H1 (cell line): ENCODE measurements around the gene POGLUT2. TPM values are rescaled to one million over a fixed set of nuclear protein-coding genes. Genes with fewer than 3 reads are reported as not detected.

Experiments
- CHD1 ChIP-seq: IDR thresholded peaks from 2 replicates; pipeline ENCODE4 v1.6.1; 2012; ENCODE audit warnings: low read depth, low read length, improper control_type of control experiment
- CHD2 ChIP-seq: IDR thresholded peaks from 2 replicates; pipeline ENCODE4 v1.6.1; 2012; ENCODE audit warnings: low read length, improper control_type of control experiment
- CHD7 ChIP-seq: fragments of 300-600 bp; sonication (generic); IDR thresholded peaks from 2 replicates; pipeline ENCODE4 v1.7.1; 2012; ENCODE audit warnings: low read length, moderate library complexity, mild to moderate bottlenecking, inconsistent platforms; ENCODE audit not compliant: insufficient replicate concordance
- CTCF ChIP-seq, 3 experiments: IDR thresholded peaks; 1 replicate in 2 of 3; 2 replicates in 1 of 3; pipeline versions ENCODE4 v1.5.1 to v1.6.1; 2011; ENCODE audit warnings: low read length in 3 of 3, mild to moderate bottlenecking in 3 of 3, inconsistent platforms in 2 of 3, low read depth in 1 of 3, moderate library complexity in 1 of 3; ENCODE audit not compliant: insufficient read depth in 1 of 3; ENCODE audit errors: control extremely low read depth in 1 of 3
- EZH2 ChIP-seq: fragments of 200-600 bp; sonication (generic); IDR thresholded peaks from 2 replicates; pipeline ENCODE4 v1.7.1; 2012; ENCODE audit warnings: low read depth, mild to moderate bottlenecking, moderate library complexity, low read length, inconsistent platforms; ENCODE audit not compliant: severe bottlenecking
- JUN ChIP-seq: IDR thresholded peaks from 2 replicates; pipeline ENCODE4 v1.6.1; 2011; ENCODE audit warnings: low read depth, mild to moderate bottlenecking, improper control_type of control experiment, low read length
- KDM1A ChIP-seq: fragments of 200-600, 300-600 bp; sonication (generic); IDR thresholded peaks from 2 replicates; pipeline ENCODE4 v1.7.1; 2016; ENCODE audit warnings: mild to moderate bottlenecking, low read length, borderline replicate concordance
- TAF1 ChIP-seq: IDR thresholded peaks from 2 replicates; pipeline ENCODE4 v1.6.1; 2011; ENCODE audit warnings: mild to moderate bottlenecking, low read depth, low read length
- TCF12 ChIP-seq: IDR thresholded peaks from 2 replicates; pipeline ENCODE4 v1.6.1; 2011; ENCODE audit warnings: low read depth, mild to moderate bottlenecking, low read length
- polyA plus RNA-seq, 7 experiments: library from polyadenylated mRNA; depleted of rRNA in 3 of 7; stranded (reverse) in 5 of 7; unstranded in 2 of 7; fragments of >200 nt in 5 of 7; fragments of 200-250 nt in 2 of 7; gene quantifications; 1 replicate in 5 of 7; 2 replicates in 1 of 7; 4 replicates in 1 of 7; pipeline versions ENCODE4 v1.2.1 to v1.2.3, GENCODE V29; 2011 to 2013; ENCODE audit warnings: missing spikeins in 2 of 7, mixed read lengths in 2 of 7
- total RNA-seq: library from RNA; stranded (reverse); fragmentation: NEBNext Ultra II Directional; extraction: Animal tissue kit (Norgen Biotek cat#: 25700); gene quantifications from 2 replicates; pipeline ENCODE4 v1.2.1, GENCODE V29; 2021

POGLUT2 gene
- total and polyA plus RNA-seq, 2 of the 8 experiments (the other 6 are each of a cell fraction or from before 2014, with no cell fraction given) = 9.9 to 22.3 TPM

GRCh38 chr13:102807699-102808098 lies 8.9 kb upstream of the POGLUT2 start (continued):
- TF ChIP-seq CHD7 (no peak), TCF12 (no peak), CHD2 (no peak), JUN (no peak), KDM1A (no peak), TAF1 (no peak), CTCF (IDR thresholded peaks at IDR 0.05; ENCODE audit: control extremely low read depth in 1 of 3, insufficient read depth in 1 of 3, low read depth in 1 of 3, low read length in 3 of 3) (no peak), CHD1 (no peak), EZH2 (no peak)
